Upper lobe of left lung (tissue), 4 donors: ENCODE measurements around the gene CLIC6.

ENCODE experiments used
- EP300 ChIP-seq, 4 donors: sonication (generic); formaldehyde crosslinking; IDR thresholded peaks; one replicate each; pipeline ENCODE4 v1.5.1; 2017; ENCODE audit warnings: antibody characterized with exemption in 4 of 4, control low read depth in 2 of 4
- POLR2A ChIP-seq, 4 donors: fragments of 450-650 bp; IDR thresholded peaks; one replicate each; pipeline ENCODE4 v1.5.1; 2016 to 2017; ENCODE audit warnings: antibody characterized with exemption in 4 of 4, mild to moderate bottlenecking in 2 of 4
- POLR2AphosphoS5 ChIP-seq, 2 donors: sonication (generic); formaldehyde crosslinking; IDR thresholded peaks; one replicate each; pipeline ENCODE4 v1.5.1; 2017; ENCODE audit warnings: antibody characterized with exemption in 2 of 2
- TF ChIP-seq, protein P1 (sequence below), 6 experiments: fragments of 450-650 bp in 4 of 6; fragments of 200-600 bp in 2 of 6; sonication (generic) in 2 of 6; IDR thresholded peaks; one replicate each; pipeline ENCODE4 v1.5.1; 2016 to 2019; ENCODE audit warnings: antibody characterized with exemption in 6 of 6

DNA sequence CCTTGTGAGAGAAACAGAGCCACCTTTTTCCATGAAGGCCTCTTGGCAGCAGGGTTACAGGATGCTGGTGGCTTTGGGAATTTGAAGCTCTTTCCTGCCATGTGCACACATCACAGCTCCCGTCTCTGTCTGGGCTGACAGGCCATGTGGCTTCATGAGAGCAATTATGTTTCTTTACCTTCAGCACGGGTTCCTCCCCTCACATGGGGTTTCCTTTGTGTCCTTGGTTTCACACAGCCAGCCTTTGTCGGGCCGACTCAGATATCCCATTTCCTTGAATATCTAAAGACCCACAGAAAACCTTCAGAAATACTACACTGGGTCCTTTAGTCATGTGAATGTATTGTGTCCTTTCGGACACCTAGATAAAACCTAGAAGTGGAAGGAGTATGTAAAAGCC is 7.1 kb downstream of the CLIC6 start:
- TF ChIP-seq, protein P1, sequence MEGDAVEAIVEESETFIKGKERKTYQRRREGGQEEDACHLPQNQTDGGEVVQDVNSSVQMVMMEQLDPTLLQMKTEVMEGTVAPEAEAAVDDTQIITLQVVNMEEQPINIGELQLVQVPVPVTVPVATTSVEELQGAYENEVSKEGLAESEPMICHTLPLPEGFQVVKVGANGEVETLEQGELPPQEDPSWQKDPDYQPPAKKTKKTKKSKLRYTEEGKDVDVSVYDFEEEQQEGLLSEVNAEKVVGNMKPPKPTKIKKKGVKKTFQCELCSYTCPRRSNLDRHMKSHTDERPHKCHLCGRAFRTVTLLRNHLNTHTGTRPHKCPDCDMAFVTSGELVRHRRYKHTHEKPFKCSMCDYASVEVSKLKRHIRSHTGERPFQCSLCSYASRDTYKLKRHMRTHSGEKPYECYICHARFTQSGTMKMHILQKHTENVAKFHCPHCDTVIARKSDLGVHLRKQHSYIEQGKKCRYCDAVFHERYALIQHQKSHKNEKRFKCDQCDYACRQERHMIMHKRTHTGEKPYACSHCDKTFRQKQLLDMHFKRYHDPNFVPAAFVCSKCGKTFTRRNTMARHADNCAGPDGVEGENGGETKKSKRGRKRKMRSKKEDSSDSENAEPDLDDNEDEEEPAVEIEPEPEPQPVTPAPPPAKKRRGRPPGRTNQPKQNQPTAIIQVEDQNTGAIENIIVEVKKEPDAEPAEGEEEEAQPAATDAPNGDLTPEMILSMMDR (IDR thresholded peaks at IDR 0.05) = no peak
- TF ChIP-seq POLR2A (IDR thresholded peaks at IDR 0.05) (no peak), EP300 (IDR thresholded peaks at IDR 0.05) (no peak), POLR2AphosphoS5 (IDR thresholded peaks at IDR 0.05) (no peak)
